H9 (cell line): Measurements from ENCODE around the gene CDH23. TPM values are rescaled to one million over a fixed set of nuclear protein-coding genes. Genes with fewer than 3 reads are reported as not detected.

ENCODE experiments used
- DNase-seq: peaks from one replicate; pipeline ENCODE4 v3.0.0-alpha.2; 2017
- H2AFZ ChIP-seq: one replicate; pipeline ENCODE4 v1.6.1; 2013; ENCODE audit warnings: mild to moderate bottlenecking, low read length, control low read depth, moderate library complexity
- H2AK5ac ChIP-seq: 2 replicates; pipeline ENCODE4 v1.6.1; 2013; ENCODE audit warnings: low read length, control low read depth, mixed read lengths; ENCODE audit not compliant: insufficient read length
- H2BK120ac ChIP-seq: one replicate; pipeline ENCODE4 v1.6.1; 2013; ENCODE audit warnings: low read depth, mild to moderate bottlenecking, low read length, control low read depth, inconsistent platforms; ENCODE audit not compliant: poor library complexity, severe bottlenecking
- H2BK12ac ChIP-seq: 2 replicates; pipeline ENCODE4 v1.6.1; 2013; ENCODE audit warnings: low read length, control low read depth, mixed read lengths, low read depth; ENCODE audit not compliant: insufficient read length
- H2BK15ac ChIP-seq: 2 replicates; pipeline ENCODE4 v1.6.1; 2013; ENCODE audit warnings: low read depth, low read length, control low read depth
- H2BK20ac ChIP-seq: one replicate; pipeline ENCODE4 v1.6.1; 2013; ENCODE audit warnings: low read depth, mild to moderate bottlenecking, low read length, control low read depth, inconsistent platforms; ENCODE audit not compliant: poor library complexity, severe bottlenecking
- H2BK5ac ChIP-seq: 2 replicates; pipeline ENCODE4 v1.6.1; 2013; ENCODE audit warnings: low read length, control low read depth, mixed read lengths; ENCODE audit not compliant: insufficient read length
- H3K14ac ChIP-seq: 2 replicates; pipeline ENCODE4 v1.6.1; 2013; ENCODE audit warnings: low read length, control low read depth; ENCODE audit not compliant: insufficient read depth
- H3K18ac ChIP-seq: 2 replicates; pipeline ENCODE4 v1.6.1; 2013; ENCODE audit warnings: low read depth, mild to moderate bottlenecking, mixed read lengths, low read length, control low read depth; ENCODE audit not compliant: insufficient read length
- H3K23ac ChIP-seq: 2 replicates; pipeline ENCODE4 v1.6.1; 2013; ENCODE audit warnings: low read length, control low read depth, mixed read lengths, low read depth; ENCODE audit not compliant: insufficient read length
- H3K23me2 ChIP-seq: 2 replicates; pipeline ENCODE4 v1.6.1; 2013; ENCODE audit warnings: low read depth, mild to moderate bottlenecking, mixed read lengths, low read length, control low read depth; ENCODE audit not compliant: insufficient read length, poor library complexity, severe bottlenecking
- H3K27ac ChIP-seq: 2 replicates; pipeline ENCODE4 v1.5.1; 2013; ENCODE audit warnings: low read length, control low read depth, mixed read lengths, low read depth; ENCODE audit not compliant: insufficient read length
- H3K27me3 ChIP-seq: 2 replicates; pipeline ENCODE4 v1.6.1; 2013; ENCODE audit warnings: low read length, control low read depth, inconsistent platforms; ENCODE audit not compliant: insufficient read depth
- H3K4ac ChIP-seq: 2 replicates; pipeline ENCODE4 v1.6.1; 2013; ENCODE audit warnings: low read depth, mild to moderate bottlenecking, control low read depth, inconsistent platforms, low read length, moderate library complexity
- H3K4me1 ChIP-seq: 2 replicates; pipeline ENCODE4 v1.6.1; 2013; ENCODE audit warnings: low read length, control low read depth, inconsistent platforms; ENCODE audit not compliant: insufficient read depth
- H3K4me2 ChIP-seq: 2 replicates; pipeline ENCODE4 v1.6.1; 2013; ENCODE audit warnings: low read length, control low read depth, mixed read lengths; ENCODE audit not compliant: insufficient read length, insufficient read depth
- H3K56ac ChIP-seq: 2 replicates; pipeline ENCODE4 v1.6.1; 2013; ENCODE audit warnings: low read depth, mild to moderate bottlenecking, mixed read lengths, low read length, control low read depth; ENCODE audit not compliant: insufficient read length
- H3K79me1 ChIP-seq: 2 replicates; pipeline ENCODE4 v1.6.1; 2013; ENCODE audit warnings: low read depth, mild to moderate bottlenecking, moderate library complexity, low read length, control low read depth, inconsistent platforms; ENCODE audit not compliant: insufficient read depth, poor library complexity, severe bottlenecking
- H3K79me2 ChIP-seq: 2 replicates; pipeline ENCODE4 v1.6.1; 2013; ENCODE audit warnings: low read length, control low read depth, inconsistent platforms; ENCODE audit not compliant: insufficient read depth
- H3K9ac ChIP-seq: 2 replicates; pipeline ENCODE4 v1.6.1; 2013; ENCODE audit warnings: low read length, control low read depth, mixed read lengths; ENCODE audit not compliant: insufficient read length; ENCODE audit errors: extremely low read depth
- H3K9me3 ChIP-seq: one replicate; pipeline ENCODE4 v1.6.1; 2013; ENCODE audit warnings: low read depth, low read length, inconsistent platforms; ENCODE audit not compliant: control insufficient read depth
- H3T11ph ChIP-seq: one replicate; pipeline ENCODE4 v1.6.1; 2013; ENCODE audit warnings: mild to moderate bottlenecking, low read length, control low read depth, inconsistent platforms
- H4K20me1 ChIP-seq: one replicate; pipeline ENCODE4 v1.6.1; 2013; ENCODE audit not compliant: control insufficient read depth, insufficient read length, insufficient read depth
- H4K5ac ChIP-seq: 2 replicates; pipeline ENCODE4 v1.6.1; 2013; ENCODE audit warnings: low read depth, mild to moderate bottlenecking, mixed read lengths, low read length, control low read depth; ENCODE audit not compliant: insufficient read length
- H4K8ac ChIP-seq: replicated peaks from 2 replicates; pipeline ENCODE4 v1.6.1; 2013; ENCODE audit warnings: low read length, control low read depth, mixed read lengths, low read depth; ENCODE audit not compliant: insufficient read length
- H4K91ac ChIP-seq: 2 replicates; pipeline ENCODE4 v1.6.1; 2013; ENCODE audit warnings: low read depth, mild to moderate bottlenecking, moderate library complexity, mixed read lengths, low read length, control low read depth; ENCODE audit not compliant: insufficient read length
- H3K27ac Mint-ChIP-seq, 3 experiments: 2 replicates in 2 of 3; 3 replicates in 1 of 3; pipeline ENCODE4 v1.8.0; 2020 to 2021; ENCODE audit warnings: mixed read lengths in 3 of 3, mild to moderate bottlenecking in 1 of 3, moderate library complexity in 1 of 3
- H3K27me3 Mint-ChIP-seq: 2 replicates; pipeline ENCODE4 v1.8.0; 2021; ENCODE audit warnings: low read depth, mild to moderate bottlenecking, moderate library complexity, mixed read lengths
- H3K36me3 Mint-ChIP-seq, 3 experiments: 2 replicates in 2 of 3; 3 replicates in 1 of 3; pipeline ENCODE4 v1.8.0; 2020 to 2021; ENCODE audit warnings: low read depth in 3 of 3, mixed read lengths in 3 of 3; ENCODE audit not compliant: insufficient read depth in 1 of 3
- H3K4me1 Mint-ChIP-seq, 2 experiments: 2 replicates each; pipeline ENCODE4 v1.8.0; 2020; ENCODE audit warnings: mixed read lengths in 2 of 2
- H3K4me3 Mint-ChIP-seq, 2 experiments: 2 replicates in 1 of 2; 3 replicates in 1 of 2; pipeline ENCODE4 v1.8.0; 2020 to 2021; ENCODE audit warnings: mild to moderate bottlenecking in 2 of 2, mixed read lengths in 2 of 2, moderate library complexity in 1 of 2
- H3K9me3 Mint-ChIP-seq, 2 experiments: 2 replicates in 1 of 2; 3 replicates in 1 of 2; pipeline ENCODE4 v1.8.0; 2020; ENCODE audit warnings: mild to moderate bottlenecking in 2 of 2, mixed read lengths in 2 of 2, moderate library complexity in 1 of 2
- CTCF ChIP-seq: fragments of 200-600 bp; sonication (generic); conservative IDR thresholded peaks from 3 replicates; pipeline ENCODE4 v1.8.0; 2021; ENCODE audit warnings: antibody characterized with exemption, mild to moderate bottlenecking
- WGBS: extraction: QIAGEN DNeasy Blood & Tissue Kit; methylation state at CpG from one replicate; pipeline ENCODE4 v1.1.7; 2013; ENCODE audit warnings: missing lambda C conversion rate, low lambda C conversion rate, mixed read lengths; ENCODE audit not compliant: insufficient read length; ENCODE audit errors: extremely low coverage; 5-methylcytosine and 5-hydroxymethylcytosine counted together
- total RNA-seq: library from RNA; stranded (reverse); gene quantifications from 2 replicates; pipeline ENCODE4 v1.2.1, GENCODE V29; 2021

The CDH23 gene
- total RNA-seq, 1 experiment from 2014 or later: 2.1 TPM

GRCh38 chr10:71555087-71555723, 158.5 kb downstream of the CDH23 start:
- no peak overlapping the region for H3K14ac ChIP-seq
- Mint-ChIP-seq H3K27me3 (peaks cover 12% of the 10 kb centered on the region), H3K9me3 (no peaks in the 10 kb centered on the region), H3K4me1 (peaks cover 27 to 40% of the 10 kb centered on the region in 2 experiments), H3K36me3 (no peaks in the 10 kb centered on the region), H3K27ac (no peak overlapping the region), H3K4me3 (no peak overlapping the region)
- no peaks in the 10 kb centered on the region for H3K23me2 ChIP-seq
- no peak overlapping the region for H2BK120ac ChIP-seq
- H2BK15ac ChIP-seq: no peak overlapping the region
- no peak overlapping the region for H3K4ac ChIP-seq
- no peaks in the 10 kb centered on the region for H4K20me1 ChIP-seq
- no peak overlapping the region for H3K4me2 ChIP-seq
- H3K18ac ChIP-seq: no peak overlapping the region
- DNase-seq: no peak
- H3K27ac ChIP-seq: no peak overlapping the region
- H3K9ac ChIP-seq: no peak overlapping the region
- no peak overlapping the region for H2AFZ ChIP-seq
- H2BK20ac ChIP-seq: no peak overlapping the region
- H2AK5ac ChIP-seq: no peak overlapping the region
- H3K56ac ChIP-seq: no peak overlapping the region
- no peak for TF ChIP-seq CTCF
- H3K23ac ChIP-seq: no peak overlapping the region
- H3K4me1 ChIP-seq: peaks cover 9% of the 10 kb centered on the region; the same call in 1 of the 2 replicates
- no peaks in the 10 kb centered on the region for H3K79me1 ChIP-seq
- no peak overlapping the region for H4K8ac ChIP-seq
- H4K91ac ChIP-seq: no peak overlapping the region
- no peak overlapping the region for H2BK5ac ChIP-seq
- H2BK12ac ChIP-seq: no peak overlapping the region
- H3T11ph ChIP-seq: no peak overlapping the region
- no peaks in the 10 kb centered on the region for H3K79me2 ChIP-seq
- no peak overlapping the region for H4K5ac ChIP-seq
- WGBS: no CpG with 5 or more reads among the region's 10 CpGs
- no peaks in the 10 kb centered on the region for H3K9me3 ChIP-seq
- H3K27me3 ChIP-seq: no peaks in the 10 kb centered on the region
